Cardiac fibroblast (primary cell): ENCODE data around the gene EME1.
"Not testable (repeated sequence)": the region's sequence is repeated elsewhere in the genome, so short reads cannot be mapped to it uniquely, and the experiment has no call there.

Experiments
- DNase-seq, 2 donors: peaks; one replicate each; pipeline versions ENCODE4 v3.0.0 to v3.0.0-alpha.2; 2010; ENCODE audit warnings: low read depth in 2 of 2
- H3K4me3 ChIP-seq, 2 donors: replicated peaks in 1 of 2; 1 replicate in 1 of 2; 2 replicates in 1 of 2; pipeline ENCODE4 v1.5.1; 2011; ENCODE audit warnings: low read depth in 2 of 2, low read length in 2 of 2, mild to moderate bottlenecking in 2 of 2, moderate library complexity in 1 of 2
- CTCF ChIP-seq: IDR thresholded peaks from one replicate; pipeline ENCODE4 v1.5.1; 2011; ENCODE audit warnings: low read depth, mild to moderate bottlenecking, low read length, inconsistent platforms

EME1 gene

GRCh38 chr17:50330151-50330775 is 42.8 kb upstream of the EME1 start:
- H3K4me3 ChIP-seq, result no peak overlapping the region
- no peak for TF ChIP-seq CTCF
- no peak for DNase-seq

GRCh38 chr17:50331085-50331791 is 41.8 kb upstream of the EME1 start:
- no peak for TF ChIP-seq CTCF
- peak; percentile 83 to 95 for DNase-seq
- H3K4me3 ChIP-seq, result no peak overlapping the region

GRCh38 chr17:50332196-50332595 is 40.8 kb upstream of the EME1 start:
- TF ChIP-seq CTCF, result no peak
- no peak for DNase-seq
- H3K4me3 ChIP-seq, result no peak overlapping the region

- not testable (repeated sequence) for DNase-seq, H3K4me3 ChIP-seq
These were observed 39.6 kb upstream of the EME1 start for GRCh38 chr17:50333291-50334057.

- no peak for TF ChIP-seq CTCF
- H3K4me3 ChIP-seq, result no peak overlapping the region
- no peak for DNase-seq
These were observed 35.1 kb upstream of the EME1 start for GRCh38 chr17:50337956-50338355.

GRCh38 chr17:50338645-50339044 is 34.4 kb upstream of the EME1 start:
- no peak overlapping the region for H3K4me3 ChIP-seq
- DNase-seq, result no peak
- no peak for TF ChIP-seq CTCF

- peak in 1 of 2 donors; percentile 40 for DNase-seq
- H3K4me3 ChIP-seq, result no peak overlapping the region
- TF ChIP-seq CTCF, result no peak
These were observed 33.6 kb upstream of the EME1 start for GRCh38 chr17:50339381-50339780.
